Nucleus accumbens (tissue), 56 donors: ENCODE results near the gene SERPINA3.
"Not testable (repeated sequence)": the region's sequence is repeated elsewhere in the genome, so short reads cannot be mapped to it uniquely, and the experiment has no call there.

Experiments
- DNase-seq, 56 donors: peaks; one replicate each; lab custom pipeline; 2025; lab: John Stamatoyannopoulos, UW

The SERPINA3 gene

GRCh38 chr14:94583557-94583956, 28.6 kb upstream of the SERPINA3 start:
- no peak for DNase-seq

GRCh38 chr14:94584591-94585280, 27.5 kb upstream of the SERPINA3 start:
- no peak for DNase-seq

GRCh38 chr14:94586635-94587034, 25.6 kb upstream of the SERPINA3 start:
- no peak for DNase-seq

GRCh38 chr14:94588311-94588710, 23.9 kb upstream of the SERPINA3 start:
- DNase-seq: no peak

- DNase-seq: no peak
These were observed 21.1 kb upstream of the SERPINA3 start for GRCh38 chr14:94591073-94591472.

- no peak for DNase-seq
These were observed 20.3 kb upstream of the SERPINA3 start for GRCh38 chr14:94591871-94592270.

- DNase-seq: no peak
These were observed 19.7 kb upstream of the SERPINA3 start for GRCh38 chr14:94592457-94592856.

GRCh38 chr14:94593376-94593748, 18.8 kb upstream of the SERPINA3 start:
- DNase-seq: no peak

GRCh38 chr14:94593749-94594431, 18.3 kb upstream of the SERPINA3 start:
- no peak for DNase-seq

- no peak for DNase-seq
These were observed 17.8 kb upstream of the SERPINA3 start for GRCh38 chr14:94594441-94594840.

GRCh38 chr14:94595912-94596311, 16.3 kb upstream of the SERPINA3 start:
- no peak for DNase-seq

- no peak for DNase-seq
These were observed 15.8 kb upstream of the SERPINA3 start for GRCh38 chr14:94596361-94596760.

GRCh38 chr14:94597788-94598187, 14.4 kb upstream of the SERPINA3 start:
- no peak for DNase-seq

- DNase-seq: no peak
These were observed 13.7 kb upstream of the SERPINA3 start for GRCh38 chr14:94598506-94598815.

GRCh38 chr14:94598816-94599655, 13.2 kb upstream of the SERPINA3 start:
- DNase-seq: peak in 48 of 56 donors; percentile 6 to 84 (median 50)

- no peak for DNase-seq
These were observed 12.6 kb upstream of the SERPINA3 start for GRCh38 chr14:94599656-94600004.

- DNase-seq: no peak
These were observed 12.0 kb upstream of the SERPINA3 start for GRCh38 chr14:94600148-94600545.

GRCh38 chr14:94601884-94602391, 10.3 kb upstream of the SERPINA3 start:
- DNase-seq: peak in 26 of 56 donors; percentile 4 to 56 (median 23)

- no peak for DNase-seq
These were observed 9.5 kb upstream of the SERPINA3 start for GRCh38 chr14:94602722-94603121.

- DNase-seq: no peak
These were observed 6.8 kb upstream of the SERPINA3 start for GRCh38 chr14:94605361-94605760.

- not testable (repeated sequence) for DNase-seq
These were observed 3.2 kb upstream of the SERPINA3 start for GRCh38 chr14:94608966-94609365.
